A549 (cell line): ENCODE data around the gene POMT2. TPM values are rescaled to one million over a fixed set of nuclear protein-coding genes. Genes with fewer than 3 reads are reported as not detected.

ENCODE experiments used
- ATAC-seq, 2 experiments: fragments of 200-7000 bp in 1 of 2; fragments of >200 bp in 1 of 2; cut with Nextera tagmentation in 1 of 2; cut with Tn5 transposase in 1 of 2; 3 replicates each; pipeline versions ENCODE4 v1.8.0 to v1.9.1; 2018 to 2020; ENCODE audit warnings: mild to moderate bottlenecking in 1 of 2, moderate library complexity in 1 of 2
- CTCF ChIA-PET: fragments of 300-600 bp; sonication (Branson Sonifier 250); formaldehyde crosslinking; extraction: SDS; loops from one replicate; lab custom pipeline; 2021; ENCODE audit warnings: antibody characterized with exemption, inconsistent platforms; lab: Yijun Ruan, JAX
- POLR2A ChIA-PET: fragments of 350-600 bp; formaldehyde crosslinking; extraction: SDS; loops from one replicate; lab custom pipeline; 2021; ENCODE audit warnings: antibody characterized with exemption, inconsistent platforms; lab: Yijun Ruan, JAX
- DNase-seq, 2 experiments: peaks; one replicate each; pipeline versions ENCODE4 v3.0.0 to v3.0.0-alpha.2; 2011 to 2016; ENCODE audit warnings: low read depth in 1 of 2, low spot score in 1 of 2
- FAIRE-seq: peaks from 2 replicates; lab custom pipeline; 2011; peaks lifted over from hg19 to GRCh38; lab: Jason Lieb, UNC
- H3K27ac ChIP-seq, 2 experiments: fragments of >200 bp; sonication (Bioruptor Twin); formaldehyde crosslinking; 3 replicates each; pipeline ENCODE4 v1.5.1; 2016 to 2017
- H3K4me1 ChIP-seq: fragments of >200 bp; sonication (Bioruptor Twin); formaldehyde crosslinking; 3 replicates; pipeline ENCODE4 v1.6.1; 2016
- H3K4me2 ChIP-seq: fragments of >200 bp; sonication (Bioruptor Twin); formaldehyde crosslinking; 3 replicates; pipeline ENCODE4 v1.6.1; 2016
- H3K4me3 ChIP-seq: fragments of >200 bp; sonication (Bioruptor Twin); formaldehyde crosslinking; 3 replicates; pipeline ENCODE4 v1.5.1; 2016
- H3K9me3 ChIP-seq: fragments of >200 bp; sonication (Bioruptor Twin); formaldehyde crosslinking; 3 replicates; pipeline ENCODE4 v1.6.1; 2016
- BHLHE40 ChIP-seq: IDR thresholded peaks from 2 replicates; pipeline ENCODE4 v1.6.1; 2012; ENCODE audit warnings: low read depth, low read length, inconsistent platforms
- CBX8 ChIP-seq: fragments of 200-600 bp; sonication (generic); IDR thresholded peaks from 2 replicates; pipeline ENCODE4 v1.6.1; 2016
- EHF ChIP-seq: fragments of 250-450 bp; sonication (Bioruptor Pico); IDR thresholded peaks from 2 replicates; pipeline ENCODE4 v1.5.0; 2020; ENCODE audit warnings: mild to moderate bottlenecking
- EP300 ChIP-seq, 2 experiments: fragments of >200 bp; sonication (Bioruptor Twin); formaldehyde crosslinking; IDR thresholded peaks; 2 replicates in 1 of 2; 3 replicates in 1 of 2; pipeline ENCODE4 v1.6.1; 2016 to 2017
- HEYL ChIP-seq: fragments of 250-450 bp; sonication (Bioruptor Pico); IDR thresholded peaks from 2 replicates; pipeline ENCODE4 v1.8.0; 2021; ENCODE audit warnings: mild to moderate bottlenecking, moderate library complexity
- MAZ ChIP-seq: fragments of 150-350 bp; IDR thresholded peaks from 2 replicates; pipeline ENCODE4 v1.6.1; 2014; ENCODE audit warnings: antibody characterized with exemption, low read depth, low read length, borderline replicate concordance
- NFE2L2 ChIP-seq: fragments of 150-350 bp; conservative IDR thresholded peaks from 2 replicates; pipeline ENCODE4 v1.6.1; 2014; ENCODE audit warnings: low read length
- NR3C1 ChIP-seq: fragments of >200 bp; sonication (Bioruptor Twin); formaldehyde crosslinking; IDR thresholded peaks from 3 replicates; pipeline ENCODE4 v1.6.1; 2017
- POLR2AphosphoS2 ChIP-seq: conservative IDR thresholded peaks from 2 replicates; pipeline ENCODE4 v1.6.1; 2012; ENCODE audit warnings: low read length, improper control_type of control experiment, inconsistent platforms
- RCOR1 ChIP-seq: fragments of 150-350 bp; IDR thresholded peaks from 2 replicates; pipeline ENCODE4 v1.6.1; 2014; ENCODE audit warnings: antibody characterized with exemption, low read length, low read depth
- SMC3 ChIP-seq: fragments of >200 bp; sonication (Bioruptor Twin); formaldehyde crosslinking; IDR thresholded peaks from 3 replicates; pipeline ENCODE4 v1.6.1; 2018; ENCODE audit warnings: inconsistent platforms
- TP53 ChIP-seq: fragments of 250-450 bp; sonication (Bioruptor Pico); IDR thresholded peaks from 2 replicates; pipeline ENCODE4 v1.5.0; 2021; ENCODE audit warnings: mild to moderate bottlenecking, moderate library complexity
- ZNF302 ChIP-seq: fragments of 250-450 bp; sonication (Bioruptor Pico); IDR thresholded peaks from 2 replicates; pipeline ENCODE4 v1.9.0; 2021; ENCODE audit warnings: inconsistent platforms, mild to moderate bottlenecking, moderate library complexity
- ZSCAN20 ChIP-seq: fragments of 250-450 bp; sonication (Bioruptor Pico); IDR thresholded peaks from 2 replicates; pipeline ENCODE4 v1.8.0; 2022; ENCODE audit warnings: mild to moderate bottlenecking, moderate library complexity
- WGBS: methylation state at CpG from one replicate; pipeline ENCODE4 v1.1.6; 2017; ENCODE audit errors: missing lambda C conversion rate; 5-methylcytosine and 5-hydroxymethylcytosine counted together
- polyA plus RNA-seq, 4 experiments: library from polyadenylated mRNA; depleted of rRNA in 3 of 4; stranded (reverse); fragments of >200 nt; fragmentation: RNase III in 1 of 4; extraction: RNeasy Plus Mini Kit Qiagen cat#74134 plus additional on column Dnase treatment in 1 of 4; gene quantifications; 2 replicates in 3 of 4; 3 replicates in 1 of 4; pipeline ENCODE4 v1.2.3, GENCODE V29; 2011 to 2017
- TF ChIP-seq, protein P1 (sequence below): IDR thresholded peaks from 2 replicates; pipeline ENCODE4 v1.6.1; 2012
- TF ChIP-seq, protein P2 (sequence below): fragments of 150-350 bp; IDR thresholded peaks from 2 replicates; pipeline ENCODE4 v1.6.1; 2014; ENCODE audit warnings: low read depth, mild to moderate bottlenecking, low read length
- TF ChIP-seq, protein P3 (sequence below): fragments of >200 bp; sonication (Bioruptor Twin); formaldehyde crosslinking; IDR thresholded peaks from 3 replicates; pipeline ENCODE4 v1.5.1; 2016
- TF ChIP-seq, protein P4 (sequence below): fragments of 250-450 bp; sonication (Bioruptor Pico); IDR thresholded peaks from 2 replicates; pipeline ENCODE4 v1.5.0; 2020; ENCODE audit warnings: low read depth, mild to moderate bottlenecking, moderate library complexity
- TF ChIP-seq, protein P5 (sequence below): IDR thresholded peaks from 2 replicates; pipeline ENCODE4 v1.6.1; 2012

POMT2 gene
- polyA plus RNA-seq, 2 of the 4 experiments (the other 2 are of a cell fraction), result 27.1 to 38.7 TPM

DNA sequence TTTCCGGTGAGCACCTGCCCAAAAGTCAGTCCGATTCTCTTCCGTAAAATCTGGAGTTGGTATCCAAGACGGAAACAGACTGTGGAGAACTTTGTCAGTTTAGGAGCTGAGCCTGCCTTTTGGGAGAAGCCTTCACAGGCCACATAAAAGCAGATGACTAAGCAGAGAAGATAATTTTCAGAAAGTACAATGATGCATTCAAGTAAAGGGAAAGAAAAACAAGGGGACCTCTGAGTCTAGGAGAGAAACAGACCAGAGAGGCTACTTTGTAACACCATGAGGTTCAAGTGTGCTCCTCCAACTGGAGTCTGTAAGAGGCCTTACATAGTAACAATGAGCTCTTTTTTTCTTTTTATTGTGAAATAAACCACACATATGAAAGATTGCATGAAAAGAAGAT, 35.1 kb upstream of the POMT2 start:
- TF ChIP-seq EP300 (IDR thresholded peaks at IDR 0.05) (no peak), RCOR1 (no peak), MAZ (no peak), ZNF302 (no peak), NR3C1 (no peak), EHF (CRISPR knock-in tag) (no peak), HEYL (CRISPR knock-in tag) (no peak), NFE2L2 (no peak), POLR2AphosphoS2 (no peak)
- TF ChIP-seq, protein P1, sequence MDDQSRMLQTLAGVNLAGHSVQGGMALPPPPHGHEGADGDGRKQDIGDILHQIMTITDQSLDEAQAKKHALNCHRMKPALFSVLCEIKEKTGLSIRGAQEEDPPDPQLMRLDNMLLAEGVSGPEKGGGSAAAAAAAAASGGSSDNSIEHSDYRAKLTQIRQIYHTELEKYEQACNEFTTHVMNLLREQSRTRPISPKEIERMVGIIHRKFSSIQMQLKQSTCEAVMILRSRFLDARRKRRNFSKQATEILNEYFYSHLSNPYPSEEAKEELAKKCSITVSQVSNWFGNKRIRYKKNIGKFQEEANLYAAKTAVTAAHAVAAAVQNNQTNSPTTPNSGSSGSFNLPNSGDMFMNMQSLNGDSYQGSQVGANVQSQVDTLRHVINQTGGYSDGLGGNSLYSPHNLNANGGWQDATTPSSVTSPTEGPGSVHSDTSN, result no peak
- TF ChIP-seq, protein P2, sequence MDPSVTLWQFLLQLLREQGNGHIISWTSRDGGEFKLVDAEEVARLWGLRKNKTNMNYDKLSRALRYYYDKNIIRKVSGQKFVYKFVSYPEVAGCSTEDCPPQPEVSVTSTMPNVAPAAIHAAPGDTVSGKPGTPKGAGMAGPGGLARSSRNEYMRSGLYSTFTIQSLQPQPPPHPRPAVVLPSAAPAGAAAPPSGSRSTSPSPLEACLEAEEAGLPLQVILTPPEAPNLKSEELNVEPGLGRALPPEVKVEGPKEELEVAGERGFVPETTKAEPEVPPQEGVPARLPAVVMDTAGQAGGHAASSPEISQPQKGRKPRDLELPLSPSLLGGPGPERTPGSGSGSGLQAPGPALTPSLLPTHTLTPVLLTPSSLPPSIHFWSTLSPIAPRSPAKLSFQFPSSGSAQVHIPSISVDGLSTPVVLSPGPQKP, result no peak
- Histone ChIP-seq H3K27ac (no peak overlapping the region), H3K4me2 (no peak overlapping the region), H3K9me3 (no peaks in the 10 kb centered on the region), H3K4me1 (no peaks in the 10 kb centered on the region), H3K4me3 (no peak overlapping the region)
- DNase-seq, result no peak
- 92% methylated on average over 4 of the region's 4 CpGs for WGBS
- ATAC-seq, result no peak
- ChIA-PET POLR2A (no interaction called here), CTCF (interaction anchor here (0.6 to 1.5 kb wide), 4 partner anchors 9 to 103 kb away, joined by 3 to 5 read pairs (median 4); partner anchors contain the start of genes SAMD15 and TMED8)
- no peak for FAIRE-seq

DNA sequence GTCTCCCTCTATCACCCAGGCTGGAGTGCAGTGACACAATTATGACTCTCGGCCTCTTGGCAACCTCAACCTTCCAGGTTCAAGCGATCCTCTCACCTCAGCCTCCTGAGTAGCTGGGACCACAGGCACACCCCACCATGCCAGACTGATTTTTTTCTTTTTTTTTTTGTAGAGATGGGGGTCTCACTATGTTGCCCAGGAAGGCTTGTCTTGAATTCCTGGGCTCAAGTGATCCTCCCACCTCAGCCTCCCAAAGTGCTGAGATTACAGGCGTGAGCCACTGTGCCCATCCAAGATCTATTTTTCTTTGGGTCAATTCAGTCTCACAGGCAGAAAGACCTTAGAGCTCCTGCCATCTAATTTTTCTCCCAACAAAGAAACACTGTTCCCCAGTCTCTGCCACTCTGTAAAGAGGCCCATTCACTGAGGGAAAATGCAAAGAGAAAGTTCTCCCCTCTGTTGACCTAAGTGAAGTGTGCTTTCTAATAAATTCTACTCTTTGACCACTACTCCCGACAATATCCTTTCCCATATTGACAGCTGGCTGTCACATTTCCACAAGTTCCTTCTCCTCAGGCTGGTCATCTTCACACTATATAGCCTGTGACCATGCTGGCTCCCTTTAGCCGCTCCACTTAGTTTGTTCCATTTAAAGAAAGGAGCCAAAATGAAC, 32.9 kb upstream of the POMT2 start:
- TF ChIP-seq, protein P3, sequence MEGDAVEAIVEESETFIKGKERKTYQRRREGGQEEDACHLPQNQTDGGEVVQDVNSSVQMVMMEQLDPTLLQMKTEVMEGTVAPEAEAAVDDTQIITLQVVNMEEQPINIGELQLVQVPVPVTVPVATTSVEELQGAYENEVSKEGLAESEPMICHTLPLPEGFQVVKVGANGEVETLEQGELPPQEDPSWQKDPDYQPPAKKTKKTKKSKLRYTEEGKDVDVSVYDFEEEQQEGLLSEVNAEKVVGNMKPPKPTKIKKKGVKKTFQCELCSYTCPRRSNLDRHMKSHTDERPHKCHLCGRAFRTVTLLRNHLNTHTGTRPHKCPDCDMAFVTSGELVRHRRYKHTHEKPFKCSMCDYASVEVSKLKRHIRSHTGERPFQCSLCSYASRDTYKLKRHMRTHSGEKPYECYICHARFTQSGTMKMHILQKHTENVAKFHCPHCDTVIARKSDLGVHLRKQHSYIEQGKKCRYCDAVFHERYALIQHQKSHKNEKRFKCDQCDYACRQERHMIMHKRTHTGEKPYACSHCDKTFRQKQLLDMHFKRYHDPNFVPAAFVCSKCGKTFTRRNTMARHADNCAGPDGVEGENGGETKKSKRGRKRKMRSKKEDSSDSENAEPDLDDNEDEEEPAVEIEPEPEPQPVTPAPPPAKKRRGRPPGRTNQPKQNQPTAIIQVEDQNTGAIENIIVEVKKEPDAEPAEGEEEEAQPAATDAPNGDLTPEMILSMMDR, result no peak
- TF ChIP-seq ZSCAN20 (no peak), HEYL (CRISPR knock-in tag) (no peak), SMC3 (no peak), TP53 (CRISPR knock-in tag) (no peak), BHLHE40 (no peak), CBX8 (no peak)
- TF ChIP-seq, protein P2, result no peak
- TF ChIP-seq, protein P4, sequence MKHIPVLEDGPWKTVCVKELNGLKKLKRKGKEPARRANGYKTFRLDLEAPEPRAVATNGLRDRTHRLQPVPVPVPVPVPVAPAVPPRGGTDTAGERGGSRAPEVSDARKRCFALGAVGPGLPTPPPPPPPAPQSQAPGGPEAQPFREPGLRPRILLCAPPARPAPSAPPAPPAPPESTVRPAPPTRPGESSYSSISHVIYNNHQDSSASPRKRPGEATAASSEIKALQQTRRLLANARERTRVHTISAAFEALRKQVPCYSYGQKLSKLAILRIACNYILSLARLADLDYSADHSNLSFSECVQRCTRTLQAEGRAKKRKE (CRISPR knock-in tag), result no peak
- TF ChIP-seq, protein P1, result no peak
- TF ChIP-seq, protein P5, sequence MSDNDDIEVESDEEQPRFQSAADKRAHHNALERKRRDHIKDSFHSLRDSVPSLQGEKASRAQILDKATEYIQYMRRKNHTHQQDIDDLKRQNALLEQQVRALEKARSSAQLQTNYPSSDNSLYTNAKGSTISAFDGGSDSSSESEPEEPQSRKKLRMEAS, result no peak
- no peak for FAIRE-seq
- 91% methylated on average over 5 of the region's 5 CpGs for WGBS
- no peaks in the 10 kb centered on the region for H3K4me1 ChIP-seq
- no peak overlapping the region for H3K4me3 ChIP-seq
- no peak for DNase-seq
- no peaks in the 10 kb centered on the region for H3K9me3 ChIP-seq
- POLR2A ChIA-PET, result no interaction called here
- H3K27ac ChIP-seq, result no peak overlapping the region
- no peak for ATAC-seq
- CTCF ChIA-PET, result interaction anchor here (0.5 to 1.0 kb wide), 2 partner anchors 12 to 271 kb away, joined by 3 read pairs; no protein-coding TSS in a partner anchor
- no peak overlapping the region for H3K4me2 ChIP-seq
